Endothelial cell of umbilical vein (primary cell): ENCODE results near the gene PRKG1. TPM values are rescaled to one million over a fixed set of nuclear protein-coding genes. Genes with fewer than 3 reads are reported as not detected.

Source experiments
- BruUV-seq: library from RNA; stranded (reverse); fragments of 400-500 nt; replicated peaks from 2 replicates; lab custom pipeline; 2021; lab: Mats Ljungman, UMichigan
- CTCF ChIA-PET: fragments of 300-600, 350-600 bp; sonication (Branson Sonifier 250); formaldehyde crosslinking; loops from one replicate; lab custom pipeline; 2021; ENCODE audit warnings: antibody characterized with exemption, inconsistent platforms; lab: Charles Lee
- POLR2A ChIA-PET: fragments of 300-600, 350-600 bp; sonication (Branson Sonifier 250); formaldehyde crosslinking; loops from one replicate; lab custom pipeline; 2021; ENCODE audit warnings: antibody characterized with exemption, inconsistent platforms; lab: Charles Lee
- DNase-seq: peaks from one replicate; pipeline ENCODE4 v3.0.0-alpha.2; 2011; ENCODE audit warnings: low read depth, low spot score
- FAIRE-seq: peaks from 2 replicates; lab custom pipeline; 2011; peaks lifted over from hg19 to GRCh38; lab: Jason Lieb, UNC
- H2AFZ ChIP-seq: 2 replicates; pipeline ENCODE4 v1.6.0; 2012; ENCODE audit warnings: low read depth, low read length, control low read depth, inconsistent platforms
- H3K27ac ChIP-seq: 2 replicates; pipeline ENCODE4 v1.5.1; 2011; ENCODE audit warnings: low read depth, mild to moderate bottlenecking, control low read depth, low read length, moderate library complexity; ENCODE audit not compliant: insufficient read depth
- H3K27me3 ChIP-seq, 2 experiments: 2 replicates each; pipeline versions ENCODE4 v1.6.0 to v1.6.1; 2011; ENCODE audit warnings: low read length in 2 of 2, mixed read lengths in 1 of 2; ENCODE audit not compliant: control insufficient read depth in 2 of 2, insufficient read depth in 2 of 2
- H3K36me3 ChIP-seq, 2 experiments: 2 replicates in 1 of 2; 3 replicates in 1 of 2; pipeline ENCODE4 v1.5.1; 2011; ENCODE audit warnings: low read length in 2 of 2, mild to moderate bottlenecking in 1 of 2, moderate library complexity in 1 of 2; ENCODE audit not compliant: control insufficient read depth in 2 of 2, insufficient read depth in 2 of 2; ENCODE audit errors: extremely low read depth in 1 of 2
- H3K4me1 ChIP-seq: 3 replicates; pipeline ENCODE4 v1.5.1; 2011; ENCODE audit warnings: mild to moderate bottlenecking, low read length; ENCODE audit not compliant: control insufficient read depth, insufficient read depth; ENCODE audit errors: extremely low read depth
- H3K4me2 ChIP-seq: 2 replicates; pipeline ENCODE4 v1.6.1; 2011; ENCODE audit warnings: low read length, control low read depth, mixed read lengths; ENCODE audit not compliant: insufficient read depth
- H3K4me3 ChIP-seq, 3 experiments: fragments of 200-600 bp in 1 of 3; sonication (generic), shearing (Covaris generic) in 1 of 3; replicated peaks in 1 of 3; 2 replicates each; pipeline ENCODE4 v1.5.1; 2011 to 2016; ENCODE audit warnings: control low read depth in 3 of 3, low read length in 3 of 3, mild to moderate bottlenecking in 2 of 3, inconsistent platforms in 1 of 3, low read depth in 1 of 3, moderate library complexity in 1 of 3; ENCODE audit not compliant: insufficient read depth in 1 of 3
- H3K79me2 ChIP-seq: 2 replicates; pipeline ENCODE4 v1.6.0; 2012; ENCODE audit warnings: low read length, inconsistent platforms; ENCODE audit not compliant: control insufficient read depth, insufficient read depth
- H3K9ac ChIP-seq: replicated peaks from 2 replicates; pipeline ENCODE3; 2011; ENCODE audit warnings: low read length, control low read depth; ENCODE audit not compliant: insufficient read depth; ENCODE audit errors: extremely low read depth
- H3K9me1 ChIP-seq: replicated peaks from 3 replicates; pipeline ENCODE4 v1.6.0; 2011; ENCODE audit warnings: mild to moderate bottlenecking, low read length; ENCODE audit not compliant: control insufficient read depth, insufficient read depth; ENCODE audit errors: extremely low read depth
- H3K9me3 ChIP-seq: replicated peaks from 2 replicates; pipeline ENCODE4 v1.5.1; 2012; ENCODE audit warnings: low read length, inconsistent platforms; ENCODE audit not compliant: control insufficient read depth, insufficient read depth
- H4K20me1 ChIP-seq: replicated peaks from 2 replicates; pipeline ENCODE3; 2011; ENCODE audit warnings: mild to moderate bottlenecking, low read length; ENCODE audit not compliant: control insufficient read depth, insufficient read depth; ENCODE audit errors: extremely low read depth
- EZH2 ChIP-seq: IDR thresholded peaks from 2 replicates; pipeline ENCODE4 v1.6.1; 2012; ENCODE audit warnings: borderline replicate concordance, low read depth, mild to moderate bottlenecking, moderate library complexity, low read length, inconsistent platforms; ENCODE audit not compliant: severe bottlenecking
- FOS ChIP-seq: IDR thresholded peaks from 2 replicates; pipeline ENCODE4 v1.6.1; 2011; ENCODE audit warnings: mild to moderate bottlenecking, low read length, moderate library complexity, borderline replicate concordance; ENCODE audit not compliant: insufficient read depth
- GATA2 ChIP-seq: IDR thresholded peaks from 2 replicates; pipeline ENCODE4 v1.7.0; 2011; ENCODE audit warnings: low read depth, mild to moderate bottlenecking, moderate library complexity, mixed read lengths, low read length; ENCODE audit not compliant: insufficient read length, insufficient read depth
- JUN ChIP-seq: IDR thresholded peaks from 2 replicates; pipeline ENCODE4 v1.6.1; 2011; ENCODE audit warnings: borderline replicate concordance, low read depth; ENCODE audit not compliant: insufficient read length, insufficient read depth
- MYC ChIP-seq: IDR thresholded peaks from one replicate; pipeline ENCODE4 v1.6.1; 2011; ENCODE audit warnings: mild to moderate bottlenecking, low read depth, low read length
- POLR2A ChIP-seq: IDR thresholded peaks from 2 replicates; pipeline ENCODE4 v1.6.1; 2012; ENCODE audit warnings: low read depth, mild to moderate bottlenecking, control low read depth, low read length
- POLR2AphosphoS5 ChIP-seq: IDR thresholded peaks from 2 replicates; pipeline ENCODE4 v1.6.1; 2012; ENCODE audit warnings: low read depth, mild to moderate bottlenecking, control low read depth, low read length, moderate library complexity; ENCODE audit not compliant: insufficient read depth
- dilution Hi-C: fragments of 300-500 bp; cut with MboI; formaldehyde crosslinking; loops from one replicate; pipeline ENCODE4 v1.15.0; 2019; ENCODE audit warnings: low sequenced_read_pairs; ENCODE audit not compliant: extremely low pct_ligation_motif_present
- intact Hi-C: fragments of 100-400 bp; cut with micrococcal nuclease; formaldehyde crosslinking; loops from one replicate; pipeline ENCODE4 v1.10.0; 2022
- polyA plus RNA-seq, 4 experiments: library from polyadenylated mRNA; depleted of rRNA in 3 of 4; stranded (reverse) in 3 of 4; unstranded in 1 of 4; fragments of >200 nt; gene quantifications; 2 replicates each; pipeline versions ENCODE4 v1.2.1 to v1.2.3, GENCODE V29; 2011 to 2012; ENCODE audit warnings: missing spikeins in 1 of 4
- total RNA-seq: library from RNA; stranded (reverse); gene quantifications from 2 replicates; pipeline ENCODE4 v1.2.3, GENCODE V29; 2021
- TF ChIP-seq, protein P1 (sequence below): IDR thresholded peaks from 2 replicates; pipeline ENCODE4 v1.6.1; 2011; ENCODE audit not compliant: insufficient read depth, insufficient read length
- TF ChIP-seq, protein P2 (sequence below), 2 donors: IDR thresholded peaks; 1 replicate in 1 of 2; 2 replicates in 1 of 2; pipeline ENCODE4 v1.5.1; 2011; ENCODE audit warnings: low read length in 2 of 2, mild to moderate bottlenecking in 2 of 2, moderate library complexity in 2 of 2, control low read depth in 1 of 2, inconsistent platforms in 1 of 2, low read depth in 1 of 2; ENCODE audit not compliant: insufficient read depth in 1 of 2; ENCODE audit errors: extremely low read depth in 1 of 2

PRKG1 gene
- total and polyA plus RNA-seq, 2 donors (not counting 3 experiments of a cell fraction or from before 2014, with no cell fraction given), result 0.01 to 0.18 TPM

DNA sequence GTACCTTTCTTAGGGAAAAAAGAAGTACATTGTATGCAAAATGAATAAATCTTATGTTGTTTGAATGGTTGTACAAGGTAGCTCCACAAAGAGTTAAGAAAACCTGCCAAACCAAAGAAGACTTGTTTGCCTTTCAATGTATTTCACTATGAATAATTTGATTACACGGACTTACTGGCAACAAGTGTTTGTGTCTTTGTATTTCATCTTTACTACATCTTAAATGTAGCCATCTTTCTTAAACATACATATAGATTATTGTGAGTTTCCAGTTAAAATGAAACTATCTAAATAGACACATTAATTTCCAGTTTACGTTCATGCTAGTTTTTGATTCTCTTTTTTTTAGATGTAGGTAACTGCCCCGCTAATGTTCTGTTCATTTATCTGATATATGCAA, 2.8 kb downstream of the PRKG1 start:
- H3K4me2 ChIP-seq, result no peak overlapping the region
- H3K9ac ChIP-seq, result no peak overlapping the region
- DNase-seq, result no peak
- H3K9me3 ChIP-seq, result no peaks in the 10 kb centered on the region
- no peaks in the 10 kb centered on the region for H3K9me1 ChIP-seq
- BruUV-seq, result no TSS peak
- TF ChIP-seq POLR2A (no peak), JUN (no peak), MYC (no peak), EZH2 (no peak), GATA2 (no peak), POLR2AphosphoS5 (no peak), FOS (no peak)
- TF ChIP-seq, protein P1, sequence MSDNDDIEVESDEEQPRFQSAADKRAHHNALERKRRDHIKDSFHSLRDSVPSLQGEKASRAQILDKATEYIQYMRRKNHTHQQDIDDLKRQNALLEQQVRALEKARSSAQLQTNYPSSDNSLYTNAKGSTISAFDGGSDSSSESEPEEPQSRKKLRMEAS, result no peak
- TF ChIP-seq, protein P2, sequence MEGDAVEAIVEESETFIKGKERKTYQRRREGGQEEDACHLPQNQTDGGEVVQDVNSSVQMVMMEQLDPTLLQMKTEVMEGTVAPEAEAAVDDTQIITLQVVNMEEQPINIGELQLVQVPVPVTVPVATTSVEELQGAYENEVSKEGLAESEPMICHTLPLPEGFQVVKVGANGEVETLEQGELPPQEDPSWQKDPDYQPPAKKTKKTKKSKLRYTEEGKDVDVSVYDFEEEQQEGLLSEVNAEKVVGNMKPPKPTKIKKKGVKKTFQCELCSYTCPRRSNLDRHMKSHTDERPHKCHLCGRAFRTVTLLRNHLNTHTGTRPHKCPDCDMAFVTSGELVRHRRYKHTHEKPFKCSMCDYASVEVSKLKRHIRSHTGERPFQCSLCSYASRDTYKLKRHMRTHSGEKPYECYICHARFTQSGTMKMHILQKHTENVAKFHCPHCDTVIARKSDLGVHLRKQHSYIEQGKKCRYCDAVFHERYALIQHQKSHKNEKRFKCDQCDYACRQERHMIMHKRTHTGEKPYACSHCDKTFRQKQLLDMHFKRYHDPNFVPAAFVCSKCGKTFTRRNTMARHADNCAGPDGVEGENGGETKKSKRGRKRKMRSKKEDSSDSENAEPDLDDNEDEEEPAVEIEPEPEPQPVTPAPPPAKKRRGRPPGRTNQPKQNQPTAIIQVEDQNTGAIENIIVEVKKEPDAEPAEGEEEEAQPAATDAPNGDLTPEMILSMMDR (IDR thresholded peaks at IDR 0.05; ENCODE audit: extremely low read depth in 1 of 2, insufficient read depth in 1 of 2, low read depth in 1 of 2, low read length in 2 of 2), result no peak
- POLR2A ChIA-PET, result no interaction called here
- intact Hi-C loops (no loop called here), dilution Hi-C loops (no loop called here)
- no peak overlapping the region for H3K4me3 ChIP-seq
- no peak overlapping the region for H2AFZ ChIP-seq
- H3K36me3 ChIP-seq, result no peaks in the 10 kb centered on the region
- H3K27me3 ChIP-seq, result peaks cover 30 to 49% of the 10 kb centered on the region in 2 experiments
- FAIRE-seq, result no peak
- no peaks in the 10 kb centered on the region for H4K20me1 ChIP-seq
- no peaks in the 10 kb centered on the region for H3K79me2 ChIP-seq
- CTCF ChIA-PET, result interaction anchor here (1.2 to 1.5 kb wide), 3 partner anchors 13 to 345 kb away, joined by 3 to 10 read pairs (median 4); no protein-coding TSS in a partner anchor
- no peak overlapping the region for H3K27ac ChIP-seq
- H3K4me1 ChIP-seq, result peaks cover 5% of the 10 kb centered on the region
